Measurements from ENCODE around the gene ADCY5.

Gene ADCY5

GRCh38 chr3:123300056-123300455, 148.8 kb downstream of the ADCY5 start:
- no peak overlapping the region for H3K4me3 ChIP-seq (ENCODE audit: control insufficient read depth, low read depth, low read length)
- no peak for TF ChIP-seq CTCF (IDR thresholded peaks at IDR 0.05; ENCODE audit: control insufficient read depth, insufficient read depth, low read depth, low read length, missing control alignments)
- DNase-seq (ENCODE audit: low read depth): no peak

- DNase-seq (ENCODE audit: low read depth): no peak
- H3K4me3 ChIP-seq (ENCODE audit: control insufficient read depth, low read depth, low read length): no peak overlapping the region
- no peak for TF ChIP-seq CTCF (IDR thresholded peaks at IDR 0.05; ENCODE audit: control insufficient read depth, insufficient read depth, low read depth, low read length, missing control alignments)
These were observed 149.3 kb downstream of the ADCY5 start for GRCh38 chr3:123299581-123299980.

- TF ChIP-seq CTCF (IDR thresholded peaks at IDR 0.05; ENCODE audit: control insufficient read depth, insufficient read depth, low read depth, low read length, missing control alignments): no peak
- DNase-seq (ENCODE audit: low read depth): no peak
- H3K4me3 ChIP-seq (ENCODE audit: control insufficient read depth, low read depth, low read length): no peak overlapping the region
These were observed 150.0 kb downstream of the ADCY5 start for GRCh38 chr3:123298903-123299302.

- TF ChIP-seq CTCF (IDR thresholded peaks at IDR 0.05; ENCODE audit: control insufficient read depth, insufficient read depth, low read depth, low read length, missing control alignments): no peak
- H3K4me3 ChIP-seq (ENCODE audit: control insufficient read depth, low read depth, low read length): no peak overlapping the region
- DNase-seq (ENCODE audit: low read depth): no peak
These were observed 151.3 kb downstream of the ADCY5 start for GRCh38 chr3:123297627-123297899.

GRCh38 chr3:123296836-123297626, 151.9 kb downstream of the ADCY5 start:
- H3K4me3 ChIP-seq (ENCODE audit: control insufficient read depth, low read depth, low read length): no peak overlapping the region
- DNase-seq (ENCODE audit: low read depth): no peak
- TF ChIP-seq CTCF (IDR thresholded peaks at IDR 0.05; ENCODE audit: control insufficient read depth, insufficient read depth, low read depth, low read length, missing control alignments): no peak

- DNase-seq (ENCODE audit: low read depth): no peak
- TF ChIP-seq CTCF (IDR thresholded peaks at IDR 0.05; ENCODE audit: control insufficient read depth, insufficient read depth, low read depth, low read length, missing control alignments): no peak
- H3K4me3 ChIP-seq (ENCODE audit: control insufficient read depth, low read depth, low read length): no peak overlapping the region
These were observed 152.6 kb downstream of the ADCY5 start for GRCh38 chr3:123296261-123296660.

- no peak for DNase-seq (ENCODE audit: low read depth)
- no peak overlapping the region for H3K4me3 ChIP-seq (ENCODE audit: control insufficient read depth, low read depth, low read length)
- TF ChIP-seq CTCF (IDR thresholded peaks at IDR 0.05; ENCODE audit: control insufficient read depth, insufficient read depth, low read depth, low read length, missing control alignments): no peak
These were observed 153.0 kb downstream of the ADCY5 start for GRCh38 chr3:123295901-123296250.

Measured in AG09309 (cell line).